ENCODE data around the gene SASH1.

The SASH1 gene

DNA sequence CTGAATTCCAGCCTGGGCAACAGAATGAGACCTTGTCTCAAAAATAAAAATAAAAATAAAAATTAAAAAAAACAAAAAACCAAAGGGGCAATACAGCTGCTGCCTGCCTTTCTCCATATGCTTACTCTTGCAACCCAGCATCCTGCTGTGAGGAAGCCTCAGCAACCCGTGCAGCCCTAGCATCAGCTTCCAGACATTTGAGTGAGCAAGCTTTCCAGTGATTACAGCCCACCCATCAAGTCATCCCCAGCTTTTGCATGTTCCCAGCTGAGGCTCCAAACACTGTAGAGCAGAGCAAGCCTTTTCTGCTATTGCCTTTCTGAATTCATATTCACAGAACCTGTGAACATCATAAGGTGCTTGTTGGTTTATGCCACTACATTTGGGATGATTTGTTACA lies 93.8 kb downstream of the SASH1 start:
- no peak for DNase-seq

DNA sequence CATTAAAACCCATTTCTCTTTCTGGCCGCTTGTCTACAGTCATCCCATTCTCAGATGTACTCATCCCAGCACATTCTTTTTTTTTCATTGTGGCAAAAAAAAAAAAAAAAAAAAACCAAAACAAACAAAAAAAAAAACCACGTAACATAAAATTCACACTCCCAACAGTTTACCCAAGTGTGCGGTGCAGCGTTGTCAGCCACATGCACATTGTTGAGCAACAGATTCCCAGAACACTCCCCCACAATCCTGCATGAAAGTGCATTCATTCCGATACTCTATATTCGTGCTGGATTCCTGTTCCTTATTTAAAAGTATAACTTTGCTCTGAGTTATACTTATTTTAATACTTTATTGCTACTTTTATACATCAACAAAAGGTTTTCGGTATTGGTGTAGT lies 96.0 kb downstream of the SASH1 start:
- DNase-seq, result no peak

DNA sequence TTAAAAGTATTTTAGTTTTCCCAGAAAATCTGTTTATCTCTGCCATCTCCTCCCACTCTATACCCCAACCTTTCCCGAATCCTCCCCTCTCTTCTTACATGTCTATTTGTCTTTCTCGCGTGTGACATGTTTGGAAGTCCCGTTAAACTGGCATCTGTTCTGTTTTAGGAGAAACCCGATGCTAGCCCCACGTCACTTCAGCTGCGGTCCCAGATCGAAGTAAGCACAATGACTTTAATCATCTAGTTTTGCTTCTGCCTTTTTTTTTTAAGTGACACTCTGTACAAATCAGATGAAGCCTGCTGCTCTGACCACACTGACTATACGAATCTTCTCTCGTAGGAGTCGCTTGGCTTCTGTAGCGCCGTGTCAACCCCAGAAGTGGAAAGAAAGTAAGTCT lies 97.4 kb downstream of the SASH1 start:
- no peak for DNase-seq

DNA sequence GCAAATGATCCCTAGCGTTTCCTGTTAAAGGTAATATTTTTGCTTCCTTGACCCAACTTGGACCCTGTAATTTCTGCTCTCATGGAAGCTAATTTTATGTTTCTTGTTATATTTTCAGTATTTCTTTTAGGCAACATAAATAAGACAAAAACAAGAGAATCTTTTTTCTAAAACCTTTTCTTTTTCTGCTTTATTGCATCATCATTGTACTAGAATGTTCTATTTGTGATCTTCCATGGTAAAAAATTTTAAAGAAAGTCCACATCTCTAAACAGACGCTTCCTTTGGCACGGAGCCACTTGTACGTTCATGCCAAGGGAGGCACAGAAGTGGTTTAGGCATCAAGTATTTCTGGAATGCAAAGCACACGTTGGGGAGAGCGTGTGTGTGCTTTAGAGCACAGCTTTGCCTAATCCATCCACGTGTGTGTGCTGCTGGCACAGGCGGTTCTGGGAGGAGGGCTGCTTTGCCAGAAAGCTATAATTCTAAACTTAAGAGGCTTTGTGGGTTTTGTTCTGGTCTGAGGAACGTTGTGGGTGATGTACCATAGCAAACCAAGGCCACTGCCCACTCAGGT lies 98.3 kb downstream of the SASH1 start:
- DNase-seq, result peak; percentile 23

DNA sequence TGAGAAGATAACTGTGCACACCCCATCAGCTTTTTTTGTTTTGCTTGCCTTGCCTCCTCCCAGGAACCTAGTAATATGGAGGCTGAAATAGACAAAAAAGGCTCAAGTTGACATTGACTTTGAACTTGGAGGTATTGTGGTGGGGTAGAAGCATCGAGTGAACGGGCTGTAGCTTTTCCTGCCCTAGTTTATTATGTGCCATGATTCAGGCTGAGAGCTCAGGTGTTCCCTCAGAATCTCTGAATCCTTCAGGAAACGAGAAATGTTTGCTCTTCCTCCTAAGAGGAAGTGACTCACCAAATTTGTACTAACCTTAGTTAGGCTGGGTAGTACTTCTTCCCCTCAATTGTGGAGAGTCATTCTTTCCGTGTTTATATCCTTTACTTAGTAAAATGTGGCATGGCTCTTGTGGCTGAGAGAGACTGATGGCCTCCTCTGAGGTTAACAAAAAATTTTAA lies 98.8 kb downstream of the SASH1 start:
- peak; percentile 51 for DNase-seq

DNA sequence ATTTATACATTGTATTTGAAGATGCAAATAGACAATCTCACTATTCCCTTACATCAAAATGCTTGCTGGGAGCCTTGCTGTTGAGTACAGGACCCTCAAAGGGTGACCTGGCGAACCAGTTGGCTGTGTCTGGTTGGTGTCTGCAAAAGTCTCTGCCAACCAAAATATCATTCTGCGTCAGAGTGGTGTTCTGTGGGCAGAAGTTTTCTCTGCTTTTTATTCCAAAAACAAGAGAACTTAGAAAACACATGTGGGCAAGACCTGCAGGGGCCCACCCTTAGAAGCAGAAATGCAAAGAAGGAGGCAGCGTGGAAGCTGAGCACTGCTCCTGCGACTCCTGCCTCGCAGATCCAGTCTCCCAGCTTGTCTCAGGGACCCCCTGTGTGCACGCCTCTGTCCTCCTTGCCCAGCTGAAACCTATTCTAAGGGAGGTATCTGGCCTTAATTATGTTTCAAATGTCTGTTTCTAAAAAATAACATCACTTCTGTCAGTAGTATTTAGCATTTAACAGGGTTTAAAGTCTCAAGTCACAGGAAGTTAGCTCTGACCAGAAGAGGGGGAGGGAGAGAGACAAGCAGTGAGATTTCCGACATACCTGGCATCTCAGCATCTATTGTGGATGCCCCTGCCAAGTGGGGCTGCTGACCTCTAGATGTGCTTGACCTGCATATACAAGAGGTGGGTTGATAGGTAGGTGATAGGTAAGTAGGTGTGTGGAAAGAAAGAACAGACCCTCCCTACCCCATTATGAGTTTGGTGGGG lies 101.3 kb downstream of the SASH1 start:
- DNase-seq, result no peak

DNA sequence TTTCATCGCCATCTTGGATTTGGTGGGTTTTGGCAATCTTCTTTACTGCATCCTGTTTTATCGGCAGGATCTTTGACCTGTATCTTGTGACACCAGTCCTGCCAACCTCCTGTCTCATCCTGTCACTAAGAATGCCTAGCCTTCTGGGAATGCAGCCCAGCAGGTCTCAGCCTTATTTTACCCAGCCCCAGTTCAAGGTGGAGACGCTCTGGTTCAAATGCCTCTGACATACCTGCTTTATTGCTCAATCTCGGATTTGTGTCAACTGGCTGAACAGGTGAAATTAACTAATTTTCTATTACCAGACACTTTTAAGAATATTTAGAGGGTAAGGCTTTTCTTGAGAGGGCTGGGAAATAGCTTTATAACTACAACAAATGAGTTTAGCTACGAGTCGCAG lies 102.5 kb downstream of the SASH1 start:
- DNase-seq, result no peak

DNA sequence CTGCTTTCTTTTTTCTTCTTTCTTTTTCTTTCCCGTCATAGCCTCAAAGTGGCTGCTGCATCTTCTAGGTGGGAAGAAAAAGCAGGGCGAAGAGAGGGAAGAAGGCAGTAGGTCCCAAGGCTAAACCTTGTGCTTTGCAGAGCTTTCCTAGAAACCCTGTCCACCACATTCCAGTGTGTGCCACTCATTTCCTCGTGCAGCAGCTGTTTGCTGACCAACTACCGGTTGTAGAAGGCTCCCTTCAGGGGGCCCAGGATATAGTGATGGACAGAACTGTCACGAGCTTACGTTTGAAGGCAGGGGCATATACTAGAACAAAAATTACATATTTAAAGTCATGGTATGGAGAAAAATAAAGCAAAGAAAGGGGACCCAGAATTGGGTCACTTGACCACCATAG lies 103.0 kb downstream of the SASH1 start:
- no peak for DNase-seq

DNA sequence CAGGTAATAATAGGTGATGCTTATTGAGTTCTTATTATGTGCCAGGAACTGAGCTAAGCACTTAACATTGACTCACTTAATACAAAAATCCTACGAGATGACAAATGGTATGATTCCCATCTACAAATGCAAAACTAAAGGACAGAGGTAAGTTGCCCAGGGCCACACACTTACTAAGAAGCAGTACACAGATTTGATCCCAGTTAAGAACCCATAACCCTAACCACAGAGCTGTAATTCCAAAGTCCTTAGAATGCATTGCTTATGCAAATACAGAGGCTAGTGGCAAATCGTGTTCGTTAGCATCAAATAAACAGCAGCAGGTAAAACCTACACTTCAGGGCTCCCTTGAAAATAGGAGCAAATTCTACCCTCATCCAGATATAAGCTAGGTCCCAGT lies 104.0 kb downstream of the SASH1 start:
- no peak for DNase-seq

DNA sequence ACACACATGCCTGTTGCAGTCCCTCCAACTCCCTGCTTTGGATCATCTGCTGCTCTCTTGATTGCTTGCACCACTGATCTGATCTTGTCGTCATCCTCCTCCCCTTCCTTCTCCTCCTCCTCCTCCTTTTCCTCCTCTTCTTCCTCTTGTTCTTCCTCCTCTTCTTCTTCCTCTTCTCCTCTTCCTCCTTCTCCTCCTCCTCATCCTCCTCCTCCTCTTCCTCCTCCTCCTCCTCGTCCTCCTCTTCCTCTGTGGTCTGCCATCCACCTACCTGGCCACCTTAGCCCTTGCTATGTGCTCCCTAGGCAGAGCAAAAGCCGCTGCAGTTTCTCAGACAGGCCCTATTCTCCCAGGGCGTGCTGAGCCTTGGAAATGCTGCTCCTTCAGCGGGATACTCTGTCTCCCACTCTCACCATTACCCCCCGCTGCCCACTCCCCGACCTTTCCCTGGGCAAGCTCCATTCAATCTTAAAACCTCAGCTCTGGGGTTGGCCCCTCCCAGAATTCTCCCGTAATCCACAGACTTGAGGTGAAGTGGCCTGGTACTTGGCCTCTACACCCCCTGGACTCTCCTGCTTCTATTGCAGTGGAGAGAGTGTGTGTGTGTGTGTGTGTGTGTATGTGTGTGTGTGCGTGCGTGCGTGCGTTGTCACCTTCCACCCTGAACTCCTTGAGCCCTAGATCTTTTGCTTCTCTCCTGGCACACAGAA lies 105.0 kb downstream of the SASH1 start:
- no peak for DNase-seq

DNA sequence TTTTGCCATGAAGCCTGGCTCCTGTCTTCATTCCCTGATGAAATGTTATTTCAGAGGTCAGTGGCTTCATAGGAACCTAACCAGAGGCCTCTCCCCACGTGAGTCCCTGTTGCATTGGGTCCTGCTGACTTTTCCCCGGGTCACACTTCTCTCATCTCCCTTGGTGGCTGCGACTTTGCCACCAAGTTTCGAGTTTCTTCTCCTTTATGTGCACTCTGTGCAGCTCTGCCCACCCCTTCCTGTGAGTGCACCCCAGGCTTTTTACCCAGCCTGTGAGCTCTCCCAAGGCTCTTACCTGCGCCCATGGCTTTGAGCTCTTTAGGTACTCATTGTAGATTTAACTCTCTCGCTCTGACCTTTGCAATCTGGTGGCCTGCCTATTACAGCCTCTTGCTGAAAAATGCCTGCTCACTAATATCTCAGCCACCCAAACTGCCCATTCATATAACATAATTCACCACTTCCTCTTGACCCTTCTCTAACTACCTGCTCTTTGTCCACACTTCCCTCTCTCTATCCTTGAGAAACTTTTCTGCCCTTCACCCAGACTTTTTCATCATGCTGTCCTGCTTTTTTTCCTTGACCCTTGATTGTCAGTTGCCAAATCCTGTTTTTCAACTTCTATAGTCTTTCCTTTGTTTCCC lies 105.9 kb downstream of the SASH1 start:
- no peak for DNase-seq

DNA sequence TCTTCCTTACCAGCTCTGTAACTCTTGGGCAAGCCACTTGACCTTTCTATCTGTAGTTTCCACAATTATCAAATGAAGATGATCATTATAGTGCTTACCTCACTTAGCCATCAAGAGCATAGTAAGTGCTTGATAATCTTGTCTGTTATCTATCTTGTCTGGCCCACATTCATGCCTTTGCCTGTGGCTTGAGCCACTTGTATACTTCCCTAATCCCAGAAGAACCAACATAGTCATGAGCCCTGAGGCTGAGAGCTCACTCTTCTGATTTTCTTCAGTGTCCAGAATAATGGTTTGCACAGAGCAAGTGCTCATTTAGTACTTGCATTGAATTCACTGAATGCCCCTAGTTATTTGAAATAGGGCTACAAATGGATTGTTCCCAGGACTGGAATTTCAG lies 108.2 kb downstream of the SASH1 start:
- no peak for DNase-seq

DNA sequence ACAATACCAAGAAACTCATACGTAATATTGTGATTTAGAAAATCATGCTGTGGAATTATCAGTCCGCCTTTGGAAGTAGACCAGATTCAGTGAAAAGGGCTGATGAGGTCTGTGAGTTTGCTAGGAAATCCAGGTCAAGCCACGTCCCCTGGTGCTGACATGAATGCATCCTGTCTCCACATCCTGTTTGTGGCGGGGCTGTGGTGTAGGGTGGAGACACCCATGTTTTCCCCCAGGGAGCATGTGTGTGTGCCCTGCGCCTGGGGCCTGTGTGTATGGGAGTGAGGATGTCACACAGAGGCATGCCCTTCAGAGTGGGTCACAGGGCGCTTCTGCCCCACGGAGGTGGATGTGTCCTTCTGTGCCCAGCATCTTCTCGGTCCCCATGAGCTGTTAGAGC lies 109.1 kb downstream of the SASH1 start:
- DNase-seq, result peak; percentile 10

DNA sequence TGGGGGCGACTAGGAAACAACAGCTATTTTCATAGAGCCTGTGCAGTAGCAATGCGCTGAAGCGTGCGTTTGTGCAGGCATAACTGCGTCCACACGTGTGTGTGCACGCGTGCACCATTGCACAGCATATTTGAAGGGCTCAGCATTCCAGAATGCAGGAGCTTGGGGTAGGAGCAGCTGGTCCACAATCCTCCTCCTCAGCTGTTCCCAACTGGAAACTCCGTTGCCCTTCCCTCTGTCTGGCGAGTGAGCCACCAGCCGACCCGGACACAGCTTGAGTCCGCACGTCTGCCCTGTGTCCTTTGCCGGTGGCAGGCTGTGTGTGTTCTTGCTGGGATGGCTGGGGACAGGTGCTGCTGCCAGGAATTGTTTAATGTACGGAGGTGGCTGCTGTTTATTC lies 110.2 kb downstream of the SASH1 start:
- DNase-seq, result no peak

DNA sequence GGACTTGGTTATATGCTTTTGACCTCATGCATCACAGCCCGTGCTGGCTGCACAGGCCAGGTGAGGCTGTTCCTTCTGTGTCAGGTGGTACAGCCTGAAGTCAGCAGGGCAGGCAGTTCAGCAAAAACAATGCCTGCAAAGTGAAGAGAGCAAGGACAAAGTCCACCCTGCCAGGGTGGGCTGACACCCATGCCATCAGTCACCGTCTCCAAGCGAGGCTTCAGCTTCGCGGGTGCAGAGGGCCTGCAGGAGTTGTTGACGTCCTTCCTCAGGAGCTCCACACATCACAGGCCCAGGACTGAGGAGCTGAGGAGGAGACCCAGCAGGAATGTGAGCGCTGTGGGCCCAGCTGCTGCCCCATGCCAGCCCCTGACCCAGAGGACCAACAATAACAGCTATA lies 111.3 kb downstream of the SASH1 start:
- no peak for DNase-seq

DNA sequence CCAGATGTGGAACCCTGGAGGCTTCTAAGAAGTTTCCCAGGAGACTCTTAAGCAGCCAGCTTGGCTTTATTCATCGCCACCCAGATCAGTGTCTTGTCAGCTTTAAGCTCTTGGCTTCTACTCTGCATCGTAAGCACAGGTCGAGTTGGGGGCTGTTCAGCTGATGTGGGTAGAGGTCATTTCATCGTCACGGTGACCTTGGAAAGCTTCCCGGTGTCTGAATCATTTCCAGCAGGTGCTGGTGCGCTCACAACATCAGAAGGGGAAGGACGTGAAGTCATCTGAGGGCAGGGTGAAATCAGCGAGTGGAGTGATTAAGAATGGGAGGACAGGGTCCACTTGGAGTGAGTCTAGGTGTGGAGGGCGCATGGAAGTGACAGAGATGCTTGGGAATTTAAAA lies 112.6 kb downstream of the SASH1 start:
- DNase-seq, result no peak

DNA sequence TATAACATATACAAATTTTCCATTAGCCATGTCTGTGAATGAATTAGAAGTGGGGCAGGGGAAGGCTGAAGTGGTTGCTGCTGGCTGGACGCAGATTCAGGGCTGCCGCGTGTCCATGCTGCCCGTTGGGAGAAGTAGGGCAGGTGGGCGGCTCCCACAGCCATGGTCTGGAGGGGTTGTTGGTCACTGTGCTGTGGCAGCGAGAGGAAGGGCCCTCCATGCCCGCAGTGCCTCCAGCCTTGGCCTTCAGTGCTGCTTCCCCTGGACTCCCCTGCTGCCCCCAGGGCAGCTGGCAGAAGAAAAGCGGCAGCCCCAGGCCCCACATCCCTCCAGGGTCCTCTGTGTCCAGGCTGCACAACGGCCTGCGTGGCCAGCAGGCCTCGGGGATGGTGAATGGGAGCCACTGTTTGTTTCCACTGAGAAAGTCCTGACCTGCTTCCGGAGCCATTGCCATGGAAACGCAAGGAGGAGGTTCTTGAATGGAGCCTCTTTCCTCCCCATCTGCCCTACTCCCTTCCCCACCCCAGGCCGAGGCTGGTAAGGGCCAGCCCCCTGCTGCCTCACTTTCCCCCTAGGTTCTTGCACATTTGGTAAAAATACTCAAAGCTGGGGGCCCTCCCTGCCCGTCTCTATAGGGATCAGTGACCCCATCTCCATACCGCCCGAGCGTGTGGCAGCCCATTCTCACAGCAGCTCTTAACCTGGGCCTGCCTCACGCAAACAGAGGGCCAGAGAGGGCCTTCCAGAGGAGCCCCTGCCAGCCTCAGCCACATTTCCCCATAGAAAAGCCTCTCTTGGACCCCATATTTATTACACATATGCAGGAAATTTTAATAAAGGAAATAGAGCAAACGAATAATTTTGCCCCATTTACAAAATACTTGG lies 113.3 kb downstream of the SASH1 start:
- no peak for DNase-seq

DNA sequence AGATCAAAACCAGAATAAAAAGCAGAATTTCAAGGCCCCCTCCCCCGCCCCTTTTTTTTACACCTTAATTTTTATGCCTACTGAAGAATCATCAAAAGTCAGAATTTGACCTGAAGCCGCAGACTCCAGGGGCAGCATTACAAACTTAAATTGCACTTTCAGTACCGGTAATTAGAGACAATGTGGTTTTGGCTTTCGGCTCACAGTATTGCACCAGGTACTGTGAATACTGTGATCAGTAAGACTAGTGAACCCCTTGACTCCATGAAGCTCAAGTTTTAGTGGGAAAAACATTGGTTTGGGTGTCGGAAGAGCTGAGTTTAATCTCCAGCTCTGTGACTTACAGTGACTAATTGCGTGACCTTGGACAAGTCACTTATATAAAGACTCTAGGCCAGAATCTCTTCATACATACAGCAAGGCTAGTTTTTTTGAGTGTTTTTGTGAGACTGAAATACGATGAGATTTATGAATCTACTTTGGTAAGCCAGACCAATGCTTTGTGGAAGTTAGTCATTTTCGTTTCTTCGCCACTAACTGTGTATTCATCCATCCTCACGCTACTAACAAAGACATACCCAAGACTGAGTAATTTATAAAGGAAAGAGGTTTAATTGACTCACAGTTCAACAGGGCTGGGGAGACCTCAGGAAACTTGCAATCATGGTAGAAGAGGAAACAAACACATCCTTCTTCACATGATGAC lies 114.7 kb downstream of the SASH1 start:
- DNase-seq, result no peak

DNA sequence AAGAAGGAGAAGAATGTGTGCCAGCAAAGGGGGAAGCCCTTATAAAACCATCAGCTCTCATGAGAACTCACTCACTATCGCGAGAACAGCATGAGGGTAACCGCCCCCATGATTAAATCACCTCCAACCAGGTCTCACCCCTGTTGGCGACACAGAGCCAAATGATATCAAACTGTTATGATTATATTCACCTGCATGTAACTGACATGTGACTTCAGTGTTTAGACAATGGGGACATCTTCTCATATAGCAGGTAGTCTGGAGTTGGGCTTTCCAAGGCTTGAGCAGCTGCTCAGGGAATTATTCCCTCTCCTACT lies 115.2 kb downstream of the SASH1 start:
- DNase-seq, result no peak

DNA sequence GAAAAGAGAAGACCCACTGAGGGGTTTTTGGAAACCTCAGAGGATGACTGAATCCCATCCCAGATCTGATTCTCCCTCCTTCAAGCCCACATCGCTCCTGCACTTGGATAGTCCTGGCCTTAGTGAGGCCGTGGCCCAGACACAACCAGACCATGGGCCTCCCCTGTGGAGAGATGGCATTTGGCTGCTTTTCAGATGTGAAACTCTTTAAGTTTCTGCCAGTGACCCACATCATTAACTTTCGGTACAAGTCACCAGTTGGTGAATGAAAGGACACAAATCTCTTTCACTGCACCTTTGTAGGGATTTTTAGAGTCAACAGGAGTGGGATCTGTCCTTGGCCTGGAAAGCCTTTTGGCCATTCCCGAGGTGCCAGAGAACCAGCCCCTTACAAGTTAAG lies 116.6 kb downstream of the SASH1 start:
- DNase-seq, result no peak

DNA sequence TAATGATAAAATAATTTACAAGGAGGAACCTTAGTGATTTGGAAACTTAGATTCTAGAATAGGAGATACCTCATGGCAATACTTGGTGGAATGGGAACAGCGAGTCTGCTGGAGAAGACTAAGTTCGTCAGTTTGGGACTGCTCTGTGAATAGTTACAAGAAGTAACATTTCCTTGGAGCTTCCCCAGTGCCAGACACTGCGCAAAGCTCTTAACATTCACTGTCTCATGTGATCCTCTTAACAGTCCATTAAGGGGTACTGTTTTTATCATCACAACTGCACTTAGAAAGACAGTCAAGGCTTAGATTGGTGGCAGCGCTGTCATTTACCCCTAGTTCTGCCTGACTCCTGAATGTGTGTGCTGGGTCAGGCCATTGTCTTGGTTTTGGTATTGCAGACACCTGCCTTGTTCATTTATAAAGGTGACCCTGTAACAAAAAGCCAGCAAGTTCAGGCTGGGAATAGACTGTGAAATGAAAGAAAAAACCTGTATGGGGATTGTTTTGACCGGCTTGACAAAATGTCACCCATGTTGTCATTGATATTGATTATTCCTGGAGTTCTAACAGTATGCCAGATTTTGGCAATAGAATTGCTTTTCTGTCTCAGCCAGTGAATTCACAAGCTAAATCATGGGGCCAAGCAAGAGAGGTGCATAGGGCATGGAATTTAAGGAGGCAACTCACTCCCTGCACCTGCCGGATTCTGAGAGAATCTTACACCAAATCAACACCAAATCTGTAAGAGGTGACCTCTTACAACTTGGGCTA lies 118.4 kb downstream of the SASH1 start:
- DNase-seq, result no peak

All from NCI-H69 (cell line).